ENCODE results near the gene IFRD1. TPM values are rescaled to one million over a fixed set of nuclear protein-coding genes. Genes with fewer than 3 reads are reported as not detected.

The IFRD1 gene
- polyA plus RNA-seq, 1 donor (not counting 4 experiments of a cell fraction or from before 2014, with no cell fraction given) = 38.3 TPM

DNA sequence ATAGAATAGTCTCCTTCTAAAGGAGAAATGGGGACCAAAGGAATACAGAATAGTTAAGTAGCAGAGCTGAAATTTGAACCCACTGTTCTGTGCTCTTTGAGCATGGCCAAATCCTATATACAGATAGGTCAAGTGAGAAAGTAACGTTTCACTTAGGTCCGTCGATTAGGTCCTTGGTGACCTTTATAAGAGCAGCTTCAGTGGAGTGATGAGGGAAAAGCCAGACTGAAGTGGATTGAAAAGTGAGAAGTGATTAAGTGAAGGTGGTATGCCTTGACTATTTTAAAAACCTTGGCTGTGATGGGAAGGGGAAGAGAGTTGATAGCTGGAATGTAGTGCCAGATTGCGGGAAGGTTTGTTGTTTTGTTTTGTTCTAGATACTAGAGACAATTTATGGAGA, 19.9 kb downstream of the IFRD1 start:
- Histone ChIP-seq H3K9me1 (ENCODE audit: control insufficient read depth, extremely low read depth, insufficient read depth, low read length) (no peaks in the 10 kb centered on the region), H4K20me1 (ENCODE audit: control insufficient read depth, extremely low read depth, insufficient read depth, low read length) (no peaks in the 10 kb centered on the region), H3K4me3 (ENCODE audit: control insufficient read depth in 2 of 3, extremely low read depth in 1 of 3, insufficient read depth in 2 of 3, low read depth in 1 of 3, low read length in 3 of 3) (no peak overlapping the region), H3K9me3 (ENCODE audit: control insufficient read depth, low read depth, low read length) (no peaks in the 10 kb centered on the region), H3K4me2 (ENCODE audit: control insufficient read depth, extremely low read depth, insufficient read depth, low read depth, low read length) (no peak overlapping the region), H3K36me3 (ENCODE audit: control insufficient read depth in 2 of 2, extremely low read depth in 1 of 2, insufficient read depth in 2 of 2, low read length in 2 of 2) (peaks cover 25 to 27% of the 10 kb centered on the region in 2 experiments), H3K27me3 (ENCODE audit: control insufficient read depth, extremely low read depth, insufficient read depth, low read length) (no peaks in the 10 kb centered on the region), H3K9ac (ENCODE audit: control insufficient read depth, extremely low read depth, insufficient read depth, low read length) (no peak overlapping the region), H3K79me2 (ENCODE audit: control insufficient read depth, insufficient read depth, low read length) (peaks cover 6% of the 10 kb centered on the region), H3K4me1 (ENCODE audit: control insufficient read depth, extremely low read depth, insufficient read depth, low read length) (no peaks in the 10 kb centered on the region), H3K27ac (ENCODE audit: control insufficient read depth, insufficient read depth, low read length) (no peak overlapping the region), H2AFZ (ENCODE audit: control insufficient read depth, low read length) (no peak overlapping the region)
- no peak for FAIRE-seq
- dilution Hi-C loops (cut with MboI; ENCODE audit: extremely low pct_ligation_motif_present, low sequenced_read_pairs) = no loop called here
- no peak for TF ChIP-seq EZH2 (IDR thresholded peaks at IDR 0.05; ENCODE audit: low read length)
- TF ChIP-seq, protein P1, sequence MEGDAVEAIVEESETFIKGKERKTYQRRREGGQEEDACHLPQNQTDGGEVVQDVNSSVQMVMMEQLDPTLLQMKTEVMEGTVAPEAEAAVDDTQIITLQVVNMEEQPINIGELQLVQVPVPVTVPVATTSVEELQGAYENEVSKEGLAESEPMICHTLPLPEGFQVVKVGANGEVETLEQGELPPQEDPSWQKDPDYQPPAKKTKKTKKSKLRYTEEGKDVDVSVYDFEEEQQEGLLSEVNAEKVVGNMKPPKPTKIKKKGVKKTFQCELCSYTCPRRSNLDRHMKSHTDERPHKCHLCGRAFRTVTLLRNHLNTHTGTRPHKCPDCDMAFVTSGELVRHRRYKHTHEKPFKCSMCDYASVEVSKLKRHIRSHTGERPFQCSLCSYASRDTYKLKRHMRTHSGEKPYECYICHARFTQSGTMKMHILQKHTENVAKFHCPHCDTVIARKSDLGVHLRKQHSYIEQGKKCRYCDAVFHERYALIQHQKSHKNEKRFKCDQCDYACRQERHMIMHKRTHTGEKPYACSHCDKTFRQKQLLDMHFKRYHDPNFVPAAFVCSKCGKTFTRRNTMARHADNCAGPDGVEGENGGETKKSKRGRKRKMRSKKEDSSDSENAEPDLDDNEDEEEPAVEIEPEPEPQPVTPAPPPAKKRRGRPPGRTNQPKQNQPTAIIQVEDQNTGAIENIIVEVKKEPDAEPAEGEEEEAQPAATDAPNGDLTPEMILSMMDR (optimal IDR thresholded peaks at IDR 0.05 in 1 of 3, IDR thresholded peaks at IDR 0.05 in 1 of 3, conservative IDR thresholded peaks at IDR 0.05 in 1 of 3; ENCODE audit: extremely low read depth in 1 of 3, insufficient read depth in 2 of 3, low read length in 3 of 3) = no peak
- DNase-seq (ENCODE audit: low read depth, low spot score) = no peak

GRCh38 chr7:112476390-112477052, 26.3 kb downstream of the IFRD1 start:
- no peaks in the 10 kb centered on the region for H3K27me3 ChIP-seq (ENCODE audit: control insufficient read depth, extremely low read depth, insufficient read depth, low read length)
- H4K20me1 ChIP-seq (ENCODE audit: control insufficient read depth, extremely low read depth, insufficient read depth, low read length) = no peaks in the 10 kb centered on the region
- FAIRE-seq (no peak), DNase-seq (ENCODE audit: low read depth, low spot score) (no peak)
- H3K36me3 ChIP-seq (ENCODE audit: control insufficient read depth in 2 of 2, extremely low read depth in 1 of 2, insufficient read depth in 2 of 2, low read length in 2 of 2) = peaks cover 4 to 16% of the 10 kb centered on the region in 2 experiments
- no peaks in the 10 kb centered on the region for H3K9me3 ChIP-seq (ENCODE audit: control insufficient read depth, low read depth, low read length)
- H3K4me1 ChIP-seq (ENCODE audit: control insufficient read depth, extremely low read depth, insufficient read depth, low read length) = peaks cover 3% of the 10 kb centered on the region
- TF ChIP-seq, protein P1 (optimal IDR thresholded peaks at IDR 0.05 in 1 of 3, IDR thresholded peaks at IDR 0.05 in 1 of 3, conservative IDR thresholded peaks at IDR 0.05 in 1 of 3; ENCODE audit: extremely low read depth in 1 of 3, insufficient read depth in 2 of 3, low read length in 3 of 3) = no peak
- no peak for TF ChIP-seq EZH2 (IDR thresholded peaks at IDR 0.05; ENCODE audit: low read length)
- no peak overlapping the region for H2AFZ ChIP-seq (ENCODE audit: control insufficient read depth, low read length)
- no peak overlapping the region for H3K27ac ChIP-seq (ENCODE audit: control insufficient read depth, insufficient read depth, low read length)
- H3K4me2 ChIP-seq (ENCODE audit: control insufficient read depth, extremely low read depth, insufficient read depth, low read depth, low read length) = no peak overlapping the region
- H3K4me3 ChIP-seq (ENCODE audit: control insufficient read depth in 2 of 3, extremely low read depth in 1 of 3, insufficient read depth in 2 of 3, low read depth in 1 of 3, low read length in 3 of 3) = no peak overlapping the region
- dilution Hi-C loops (cut with MboI; ENCODE audit: extremely low pct_ligation_motif_present, low sequenced_read_pairs) = no loop called here
- H3K79me2 ChIP-seq (ENCODE audit: control insufficient read depth, insufficient read depth, low read length) = no peaks in the 10 kb centered on the region
- no peak overlapping the region for H3K9ac ChIP-seq (ENCODE audit: control insufficient read depth, extremely low read depth, insufficient read depth, low read length)
- H3K9me1 ChIP-seq (ENCODE audit: control insufficient read depth, extremely low read depth, insufficient read depth, low read length) = no peaks in the 10 kb centered on the region
